WERI-Rb-1 (cell line): ENCODE results near the gene LIAS.

Experiments used
- DNase-seq: peaks from one replicate; pipeline ENCODE4 v3.0.0-alpha.2; 2020
- H3K27ac ChIP-seq: fragments of 250-450 bp; sonication (Bioruptor Pico); 2 replicates; pipeline ENCODE4 v1.5.1; 2020; ENCODE audit warnings: mild to moderate bottlenecking, moderate library complexity
- H3K27me3 ChIP-seq: fragments of 250-450 bp; sonication (Bioruptor Pico); 2 replicates; pipeline ENCODE4 v1.5.1; 2021; ENCODE audit warnings: mild to moderate bottlenecking, low read depth, moderate library complexity; ENCODE audit not compliant: insufficient read depth, severe bottlenecking
- H3K36me3 ChIP-seq: fragments of 250-450 bp; sonication (Bioruptor Pico); 2 replicates; pipeline ENCODE4 v1.5.1; 2020; ENCODE audit warnings: mild to moderate bottlenecking, moderate library complexity
- H3K4me3 ChIP-seq: 2 replicates; pipeline ENCODE4 v1.5.1; 2011; ENCODE audit warnings: low read depth, mild to moderate bottlenecking, control low read depth, low read length
- H3K9me3 ChIP-seq: fragments of 250-450 bp; sonication (Bioruptor Pico); 2 replicates; pipeline ENCODE4 v1.5.1; 2021; ENCODE audit warnings: mild to moderate bottlenecking, moderate library complexity; ENCODE audit not compliant: severe bottlenecking
- CTCF ChIP-seq: IDR thresholded peaks from 2 replicates; pipeline ENCODE4 v1.5.1; 2011; ENCODE audit warnings: low read depth, mild to moderate bottlenecking, control low read depth, inconsistent platforms, low read length

The LIAS gene

GRCh38 chr4:39470402-39470801 lies 11.5 kb downstream of the LIAS start:
- Histone ChIP-seq H3K27me3 (no peaks in the 10 kb centered on the region), H3K36me3 (peaks cover 18% of the 10 kb centered on the region)

GRCh38 chr4:39472396-39472795 lies 13.5 kb downstream of the LIAS start:
- TF ChIP-seq CTCF, result no peak
- H3K4me3 ChIP-seq, result no peak overlapping the region
- peaks cover 15% of the 10 kb centered on the region for H3K36me3 ChIP-seq
- H3K27me3 ChIP-seq, result no peaks in the 10 kb centered on the region
- H3K27ac ChIP-seq, result no peak overlapping the region
- no peaks in the 10 kb centered on the region for H3K9me3 ChIP-seq
- DNase-seq, result no peak

More at GRCh38 chr4:39470402-39470801, 11.5 kb downstream of the LIAS start:
- no peak for TF ChIP-seq CTCF
- H3K4me3 ChIP-seq, result no peak overlapping the region
- no peaks in the 10 kb centered on the region for H3K9me3 ChIP-seq
- no peak for DNase-seq
- H3K27ac ChIP-seq, result no peak overlapping the region

- no peak overlapping the region for H3K27ac ChIP-seq
- H3K4me3 ChIP-seq, result no peak overlapping the region
- H3K9me3 ChIP-seq, result no peaks in the 10 kb centered on the region
- DNase-seq, result no peak
- H3K36me3 ChIP-seq, result peaks cover 18% of the 10 kb centered on the region
- TF ChIP-seq CTCF, result no peak
- no peaks in the 10 kb centered on the region for H3K27me3 ChIP-seq
Observed at GRCh38 chr4:39476187-39476895, 17.5 kb downstream of the LIAS start.

GRCh38 chr4:39480251-39480650 lies 21.4 kb downstream of the LIAS start:
- no peak overlapping the region for H3K4me3 ChIP-seq
- H3K36me3 ChIP-seq, result peaks cover 4% of the 10 kb centered on the region
- H3K9me3 ChIP-seq, result no peaks in the 10 kb centered on the region
- TF ChIP-seq CTCF, result no peak
- DNase-seq, result no peak
- no peaks in the 10 kb centered on the region for H3K27me3 ChIP-seq
- no peak overlapping the region for H3K27ac ChIP-seq

- peaks cover 4% of the 10 kb centered on the region for H3K36me3 ChIP-seq
- H3K27me3 ChIP-seq, result no peaks in the 10 kb centered on the region
- DNase-seq, result no peak
- no peak for TF ChIP-seq CTCF
- H3K4me3 ChIP-seq, result no peak overlapping the region
- no peaks in the 10 kb centered on the region for H3K9me3 ChIP-seq
- H3K27ac ChIP-seq, result no peak overlapping the region
Observed at GRCh38 chr4:39480902-39481695, 22.2 kb downstream of the LIAS start.
